GM10266 (cell line): ENCODE measurements around the gene GPR52.

Experiments used
- DNase-seq: peaks from one replicate; pipeline ENCODE4 v3.0.0; 2012; ENCODE audit errors: extremely low spot score
- TF ChIP-seq, protein P1 (sequence below): IDR thresholded peaks from 2 replicates; pipeline ENCODE4 v1.5.1; 2012; ENCODE audit warnings: mild to moderate bottlenecking, low read depth; ENCODE audit not compliant: control insufficient read depth, insufficient read depth; ENCODE audit errors: missing control alignments

Gene GPR52

GRCh38 chr1:174428033-174428432 is 19.7 kb upstream of the GPR52 start:
- no peak for DNase-seq
- TF ChIP-seq, protein P1, sequence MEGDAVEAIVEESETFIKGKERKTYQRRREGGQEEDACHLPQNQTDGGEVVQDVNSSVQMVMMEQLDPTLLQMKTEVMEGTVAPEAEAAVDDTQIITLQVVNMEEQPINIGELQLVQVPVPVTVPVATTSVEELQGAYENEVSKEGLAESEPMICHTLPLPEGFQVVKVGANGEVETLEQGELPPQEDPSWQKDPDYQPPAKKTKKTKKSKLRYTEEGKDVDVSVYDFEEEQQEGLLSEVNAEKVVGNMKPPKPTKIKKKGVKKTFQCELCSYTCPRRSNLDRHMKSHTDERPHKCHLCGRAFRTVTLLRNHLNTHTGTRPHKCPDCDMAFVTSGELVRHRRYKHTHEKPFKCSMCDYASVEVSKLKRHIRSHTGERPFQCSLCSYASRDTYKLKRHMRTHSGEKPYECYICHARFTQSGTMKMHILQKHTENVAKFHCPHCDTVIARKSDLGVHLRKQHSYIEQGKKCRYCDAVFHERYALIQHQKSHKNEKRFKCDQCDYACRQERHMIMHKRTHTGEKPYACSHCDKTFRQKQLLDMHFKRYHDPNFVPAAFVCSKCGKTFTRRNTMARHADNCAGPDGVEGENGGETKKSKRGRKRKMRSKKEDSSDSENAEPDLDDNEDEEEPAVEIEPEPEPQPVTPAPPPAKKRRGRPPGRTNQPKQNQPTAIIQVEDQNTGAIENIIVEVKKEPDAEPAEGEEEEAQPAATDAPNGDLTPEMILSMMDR = no peak

DNA sequence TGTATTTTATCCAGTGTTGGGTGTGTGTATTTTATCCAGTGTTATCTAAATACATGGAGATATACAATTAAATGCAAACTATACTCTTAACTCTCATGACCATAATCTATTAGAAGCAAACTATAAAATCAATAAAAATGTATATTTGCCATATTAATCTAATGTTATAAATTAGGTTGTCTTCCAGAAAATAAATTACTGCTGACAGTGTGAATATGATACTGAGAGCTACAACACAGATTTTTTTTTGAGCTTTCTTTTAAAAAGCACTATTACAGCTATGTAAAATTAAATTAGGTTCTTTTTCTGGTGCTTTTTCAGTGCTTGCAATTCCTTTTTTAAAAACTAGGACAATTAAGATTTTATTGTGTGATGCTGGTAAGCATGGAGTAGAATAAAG is 19.0 kb upstream of the GPR52 start:
- no peak for DNase-seq
- TF ChIP-seq, protein P1 = no peak

DNA sequence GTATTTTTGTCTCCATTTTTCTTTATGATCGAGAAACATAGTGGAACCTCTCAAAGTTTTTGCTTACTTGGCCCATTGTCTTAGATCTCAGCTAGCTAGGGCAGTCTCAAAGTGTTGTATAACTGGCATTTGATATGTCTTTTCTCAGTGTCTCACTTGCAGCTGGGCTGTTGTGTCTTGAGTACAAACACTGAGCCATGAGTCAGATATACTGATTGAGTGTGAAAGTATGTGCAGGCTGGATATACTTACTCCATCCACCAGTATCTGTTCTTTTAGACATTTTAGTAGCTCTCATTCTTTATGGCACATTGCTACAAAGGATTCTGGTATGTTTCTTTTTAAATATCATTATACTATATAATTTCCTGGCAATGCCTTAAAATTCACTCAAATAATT is 14.3 kb upstream of the GPR52 start:
- DNase-seq = no peak

GRCh38 chr1:174445351-174445750 is 2.4 kb upstream of the GPR52 start:
- DNase-seq = no peak
- TF ChIP-seq, protein P1 = no peak

More for the DNA sequence above, 14.3 kb upstream of the GPR52 start:
- TF ChIP-seq, protein P1 = no peak

DNA sequence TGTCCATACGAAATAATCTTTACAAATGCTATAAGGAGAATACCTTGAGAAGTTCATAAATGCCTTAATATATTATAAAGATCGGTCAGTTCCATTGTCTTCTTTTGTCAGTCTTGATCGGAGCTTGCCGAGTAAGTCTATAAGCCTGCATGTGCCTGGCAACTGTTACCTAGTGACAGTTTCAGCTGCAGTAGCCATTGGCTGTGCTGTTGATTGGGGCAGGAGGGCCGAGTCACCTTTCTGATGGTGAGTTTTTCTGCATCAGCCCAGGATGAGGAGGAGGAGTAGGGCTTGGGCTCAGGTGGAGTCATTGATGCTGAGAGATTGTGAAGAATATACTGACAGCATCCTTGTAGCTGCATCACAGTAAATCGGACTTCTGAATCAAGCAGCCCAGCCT is 1.9 kb upstream of the GPR52 start:
- no peak for DNase-seq
- TF ChIP-seq, protein P1 = no peak

GRCh38 chr1:174448531-174448883 is 743 bp downstream of the GPR52 start:
- DNase-seq = no peak
- TF ChIP-seq, protein P1 = no peak

DNA sequence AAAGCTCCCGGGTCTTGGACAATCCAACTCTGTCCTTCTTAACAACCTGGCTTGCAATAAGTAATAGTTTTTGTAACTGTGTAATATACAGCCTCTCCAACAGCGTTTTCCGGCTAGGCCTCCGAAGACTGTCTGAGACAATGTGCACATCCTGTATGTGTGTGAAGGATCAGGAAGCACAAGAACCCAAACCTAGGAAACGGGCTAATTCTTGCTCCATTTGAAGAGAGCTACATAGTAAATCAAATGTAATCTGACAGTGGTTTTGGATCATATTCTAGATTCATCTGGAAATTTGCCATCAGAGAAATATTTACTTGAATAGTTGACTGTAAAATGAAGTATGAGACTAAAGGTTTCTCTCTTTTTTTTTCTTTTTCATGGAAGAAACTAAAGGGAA is 1.2 kb downstream of the GPR52 start:
- no peak for DNase-seq
- TF ChIP-seq, protein P1 = no peak
